ENCODE measurements around the gene TCEANC. TPM values are rescaled to one million over a fixed set of nuclear protein-coding genes. Genes with fewer than 3 reads are reported as not detected.
A peak's percentile ranks its signal among the peaks of the same experiment; 100 is the strongest.
"Not testable (repeated sequence)": the region's sequence is repeated elsewhere in the genome, so short reads cannot be mapped to it uniquely, and the experiment has no call there.

The TCEANC gene
- total RNA-seq, 1 donor from 2014 or later, result 14.1 TPM

DNA sequence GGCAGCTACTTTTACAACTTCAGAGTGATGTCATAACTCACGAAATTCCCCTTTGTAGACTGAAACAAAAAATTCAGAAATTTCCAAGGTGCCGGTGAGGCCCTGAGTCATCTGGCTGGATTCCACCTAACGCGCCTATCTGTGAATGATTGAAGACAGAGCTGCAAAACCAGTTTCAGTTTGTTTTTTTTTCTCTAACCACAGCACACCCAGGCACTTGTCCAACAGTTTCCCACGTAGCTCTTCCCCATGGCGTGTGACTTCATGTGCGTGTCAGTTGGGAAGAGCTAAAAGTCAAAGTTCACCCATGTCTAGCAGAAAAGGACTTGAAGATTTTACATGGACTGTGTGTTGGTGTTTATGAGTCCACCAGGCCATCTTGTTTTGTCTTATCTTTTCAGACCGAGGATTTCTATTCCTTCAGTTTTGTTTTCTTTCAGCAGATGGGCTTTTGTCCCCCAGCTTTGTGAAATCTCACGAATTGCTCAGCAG, 16.4 kb downstream of the TCEANC start:
- H3K36me3 ChIP-seq (ENCODE audit: control insufficient read depth in 3 of 3, insufficient read depth in 3 of 3, low read length in 3 of 3), result peaks cover 0 to 7% (median 0%) of the 10 kb centered on the region in 3 donors
- no peaks in the 10 kb centered on the region for H3K4me1 ChIP-seq (ENCODE audit: control insufficient read depth in 3 of 3, insufficient read depth in 3 of 3, low read length in 3 of 3)
- H3K9me3 ChIP-seq (ENCODE audit: control insufficient read depth in 3 of 3, low read length in 3 of 3), result no peaks in the 10 kb centered on the region
- H3K27ac ChIP-seq (ENCODE audit: low read depth, low read length), result peak overlapping the region; percentile 30
- peak overlapping the region in 1 of 3 donors; percentile 43 for H3K9ac ChIP-seq (ENCODE audit: low read depth in 1 of 3, low read length in 3 of 3)
- no peaks in the 10 kb centered on the region for H3K27me3 ChIP-seq (ENCODE audit: control insufficient read depth in 3 of 3, insufficient read depth in 3 of 3, low read length in 3 of 3)
- H3K4me3 ChIP-seq (ENCODE audit: low read length in 3 of 3), result no peak overlapping the region

DNA sequence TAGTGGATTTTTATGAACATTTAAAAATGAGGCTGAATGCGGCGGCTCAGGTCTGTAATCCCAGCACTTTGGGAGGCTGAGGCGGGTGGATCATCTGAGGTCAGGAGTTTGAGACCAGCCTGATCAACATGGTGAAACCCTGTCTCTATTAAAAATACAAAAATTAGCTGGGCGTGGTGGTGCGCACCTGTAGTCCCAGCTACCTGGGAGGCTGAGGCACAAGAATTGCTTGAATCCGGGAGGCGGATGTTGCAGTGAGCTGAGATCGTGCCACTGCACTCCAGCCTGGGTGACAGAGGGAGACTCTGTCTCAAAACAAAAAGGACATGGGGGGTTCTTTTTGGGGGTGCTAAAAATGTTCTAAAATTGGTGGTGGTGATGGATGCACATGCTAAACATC, 16.8 kb downstream of the TCEANC start:
- not testable (repeated sequence) for H3K27me3 ChIP-seq (ENCODE audit: control insufficient read depth in 3 of 3, insufficient read depth in 3 of 3, low read length in 3 of 3); H3K9ac ChIP-seq (ENCODE audit: low read depth in 1 of 3, low read length in 3 of 3); H3K4me3 ChIP-seq (ENCODE audit: low read length in 3 of 3); H3K36me3 ChIP-seq (ENCODE audit: control insufficient read depth in 3 of 3, insufficient read depth in 3 of 3, low read length in 3 of 3); H3K4me1 ChIP-seq (ENCODE audit: control insufficient read depth in 3 of 3, insufficient read depth in 3 of 3, low read length in 3 of 3); H3K9me3 ChIP-seq (ENCODE audit: control insufficient read depth in 3 of 3, low read length in 3 of 3)
- peak overlapping the region; percentile 30 for H3K27ac ChIP-seq (ENCODE audit: low read depth, low read length)

- H3K4me1 ChIP-seq (ENCODE audit: control insufficient read depth in 3 of 3, insufficient read depth in 3 of 3, low read length in 3 of 3), result no peaks in the 10 kb centered on the region
- H3K4me3 ChIP-seq (ENCODE audit: low read length in 3 of 3), result no peak overlapping the region
- no peaks in the 10 kb centered on the region for H3K9me3 ChIP-seq (ENCODE audit: control insufficient read depth in 3 of 3, low read length in 3 of 3)
- peaks cover 0 to 7% (median 0%) of the 10 kb centered on the region in 3 donors for H3K36me3 ChIP-seq (ENCODE audit: control insufficient read depth in 3 of 3, insufficient read depth in 3 of 3, low read length in 3 of 3)
- H3K27ac ChIP-seq (ENCODE audit: low read depth, low read length), result no peak overlapping the region
- H3K27me3 ChIP-seq (ENCODE audit: control insufficient read depth in 3 of 3, insufficient read depth in 3 of 3, low read length in 3 of 3), result no peaks in the 10 kb centered on the region
- no peak overlapping the region for H3K9ac ChIP-seq (ENCODE audit: low read depth in 1 of 3, low read length in 3 of 3)
Observed at GRCh38 chrX:13670197-13670596, 17.3 kb downstream of the TCEANC start.

- H3K4me1 ChIP-seq (ENCODE audit: control insufficient read depth in 3 of 3, insufficient read depth in 3 of 3, low read length in 3 of 3), result no peaks in the 10 kb centered on the region
- no peaks in the 10 kb centered on the region for H3K9me3 ChIP-seq (ENCODE audit: control insufficient read depth in 3 of 3, low read length in 3 of 3)
- H3K36me3 ChIP-seq (ENCODE audit: control insufficient read depth in 3 of 3, insufficient read depth in 3 of 3, low read length in 3 of 3), result peaks cover 0 to 7% (median 0%) of the 10 kb centered on the region in 3 donors
- H3K27ac ChIP-seq (ENCODE audit: low read depth, low read length), result no peak overlapping the region
- H3K9ac ChIP-seq (ENCODE audit: low read depth in 1 of 3, low read length in 3 of 3), result no peak overlapping the region
- no peak overlapping the region for H3K4me3 ChIP-seq (ENCODE audit: low read length in 3 of 3)
- no peaks in the 10 kb centered on the region for H3K27me3 ChIP-seq (ENCODE audit: control insufficient read depth in 3 of 3, insufficient read depth in 3 of 3, low read length in 3 of 3)
Observed at GRCh38 chrX:13673016-13673415, 20.1 kb downstream of the TCEANC start.

DNA sequence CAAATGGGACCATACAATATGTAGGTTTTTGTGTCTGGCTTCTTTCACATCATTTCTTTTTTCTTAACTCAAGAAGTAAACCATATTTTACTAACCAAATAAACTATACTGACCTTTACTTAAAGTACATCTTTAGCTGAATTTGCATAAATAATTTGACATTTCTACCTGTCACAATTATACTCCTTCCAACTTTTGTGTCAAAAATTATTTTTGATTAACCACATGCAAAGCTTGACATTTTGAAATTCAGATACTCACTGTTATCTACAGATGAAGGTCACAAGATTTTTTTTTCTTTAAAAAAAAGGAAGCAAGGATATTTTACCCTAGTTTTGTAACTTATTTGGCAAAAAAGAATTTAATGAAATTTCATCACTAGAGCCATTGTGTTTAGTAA, 23.9 kb downstream of the TCEANC start:
- no peak overlapping the region for H3K27ac ChIP-seq (ENCODE audit: low read depth, low read length)
- no peaks in the 10 kb centered on the region for H3K4me1 ChIP-seq (ENCODE audit: control insufficient read depth in 3 of 3, insufficient read depth in 3 of 3, low read length in 3 of 3)
- H3K9me3 ChIP-seq (ENCODE audit: control insufficient read depth in 3 of 3, low read length in 3 of 3), result no peaks in the 10 kb centered on the region
- no peaks in the 10 kb centered on the region for H3K27me3 ChIP-seq (ENCODE audit: control insufficient read depth in 3 of 3, insufficient read depth in 3 of 3, low read length in 3 of 3)
- H3K4me3 ChIP-seq (ENCODE audit: low read length in 3 of 3), result no peak overlapping the region
- H3K9ac ChIP-seq (ENCODE audit: low read depth in 1 of 3, low read length in 3 of 3), result no peak overlapping the region
- no peaks in the 10 kb centered on the region for H3K36me3 ChIP-seq (ENCODE audit: control insufficient read depth in 3 of 3, insufficient read depth in 3 of 3, low read length in 3 of 3)

DNA sequence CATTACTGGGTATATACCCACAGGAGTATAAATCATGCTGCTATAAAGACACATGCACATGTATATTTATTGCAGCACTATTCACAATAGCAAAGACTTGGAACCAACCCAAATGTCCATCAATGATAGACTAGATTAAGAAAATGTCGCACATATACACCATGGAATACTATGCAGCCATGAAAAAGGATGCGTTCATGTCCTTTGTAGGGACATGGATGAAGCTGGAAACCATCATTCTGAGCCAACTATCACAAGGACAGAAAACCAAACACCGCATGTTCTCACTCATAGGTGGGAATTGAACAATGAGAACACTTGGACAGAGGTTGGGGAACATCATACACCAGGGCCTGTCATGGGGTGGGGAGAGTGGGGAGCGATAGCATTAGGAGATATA, 26.8 kb downstream of the TCEANC start:
- H3K27ac ChIP-seq (ENCODE audit: low read depth, low read length); H3K36me3 ChIP-seq (ENCODE audit: control insufficient read depth in 3 of 3, insufficient read depth in 3 of 3, low read length in 3 of 3); H3K9me3 ChIP-seq (ENCODE audit: control insufficient read depth in 3 of 3, low read length in 3 of 3); H3K4me3 ChIP-seq (ENCODE audit: low read length in 3 of 3); H3K9ac ChIP-seq (ENCODE audit: low read depth in 1 of 3, low read length in 3 of 3); H3K27me3 ChIP-seq (ENCODE audit: control insufficient read depth in 3 of 3, insufficient read depth in 3 of 3, low read length in 3 of 3); H3K4me1 ChIP-seq (ENCODE audit: control insufficient read depth in 3 of 3, insufficient read depth in 3 of 3, low read length in 3 of 3): not testable (repeated sequence)

DNA sequence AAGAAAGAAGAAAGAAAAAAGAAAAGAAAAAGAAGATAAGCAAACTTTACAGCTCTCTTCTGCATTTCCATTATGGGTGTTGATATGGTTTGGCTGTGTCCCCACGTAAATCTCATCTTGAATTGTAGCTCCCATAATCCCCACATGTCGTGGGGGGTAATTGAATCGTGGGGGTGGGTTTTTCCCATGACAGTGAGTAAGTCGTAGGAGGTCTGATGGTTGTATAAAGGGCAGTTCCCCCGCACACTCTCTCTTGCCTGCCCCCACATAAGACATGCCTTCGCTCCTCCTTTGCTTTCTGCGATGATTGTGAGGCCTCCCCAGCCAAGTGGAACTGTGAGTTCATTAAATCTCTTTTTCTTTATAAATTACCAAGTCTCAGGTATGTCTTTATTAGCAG, 28.7 kb downstream of the TCEANC start:
- no peak overlapping the region for H3K4me3 ChIP-seq (ENCODE audit: low read length in 3 of 3)
- no peaks in the 10 kb centered on the region for H3K36me3 ChIP-seq (ENCODE audit: control insufficient read depth in 3 of 3, insufficient read depth in 3 of 3, low read length in 3 of 3)
- no peaks in the 10 kb centered on the region for H3K4me1 ChIP-seq (ENCODE audit: control insufficient read depth in 3 of 3, insufficient read depth in 3 of 3, low read length in 3 of 3)
- no peak overlapping the region for H3K9ac ChIP-seq (ENCODE audit: low read depth in 1 of 3, low read length in 3 of 3)
- no peak overlapping the region for H3K27ac ChIP-seq (ENCODE audit: low read depth, low read length)
- H3K27me3 ChIP-seq (ENCODE audit: control insufficient read depth in 3 of 3, insufficient read depth in 3 of 3, low read length in 3 of 3), result peaks cover 0 to 2% (median 0%) of the 10 kb centered on the region in 3 donors
- no peaks in the 10 kb centered on the region for H3K9me3 ChIP-seq (ENCODE audit: control insufficient read depth in 3 of 3, low read length in 3 of 3)

DNA sequence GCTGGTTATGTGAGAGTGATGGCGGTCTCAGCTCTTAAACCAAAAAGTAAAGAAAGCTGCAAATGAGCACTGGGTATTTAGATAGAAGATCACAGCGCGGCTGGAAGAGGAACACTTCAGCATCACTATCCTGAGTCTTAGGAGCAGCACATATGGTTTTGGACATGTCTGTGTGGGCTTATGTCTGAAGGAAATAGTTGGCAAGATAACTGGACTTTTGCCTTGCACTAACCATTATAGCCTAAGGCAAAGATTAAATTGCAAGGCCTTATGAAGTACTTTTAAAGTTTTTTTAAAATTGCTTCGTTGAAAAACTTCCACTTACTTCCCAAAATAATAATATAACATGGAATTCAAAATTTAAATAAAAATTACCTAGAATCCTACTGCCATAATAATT, 31.4 kb downstream of the TCEANC start:
- no peak overlapping the region for H3K4me3 ChIP-seq (ENCODE audit: low read length in 3 of 3)
- peaks cover 0 to 3% (median 0%) of the 10 kb centered on the region in 3 donors for H3K27me3 ChIP-seq (ENCODE audit: control insufficient read depth in 3 of 3, insufficient read depth in 3 of 3, low read length in 3 of 3)
- no peak overlapping the region for H3K27ac ChIP-seq (ENCODE audit: low read depth, low read length)
- no peak overlapping the region for H3K9ac ChIP-seq (ENCODE audit: low read depth in 1 of 3, low read length in 3 of 3)
- H3K9me3 ChIP-seq (ENCODE audit: control insufficient read depth in 3 of 3, low read length in 3 of 3), result no peaks in the 10 kb centered on the region
- H3K36me3 ChIP-seq (ENCODE audit: control insufficient read depth in 3 of 3, insufficient read depth in 3 of 3, low read length in 3 of 3), result no peaks in the 10 kb centered on the region
- H3K4me1 ChIP-seq (ENCODE audit: control insufficient read depth in 3 of 3, insufficient read depth in 3 of 3, low read length in 3 of 3), result peaks cover 0 to 1% (median 0%) of the 10 kb centered on the region in 3 donors

- H3K36me3 ChIP-seq (ENCODE audit: control insufficient read depth in 3 of 3, insufficient read depth in 3 of 3, low read length in 3 of 3), result no peaks in the 10 kb centered on the region
- no peaks in the 10 kb centered on the region for H3K9me3 ChIP-seq (ENCODE audit: control insufficient read depth in 3 of 3, low read length in 3 of 3)
- peaks cover 0 to 6% (median 0%) of the 10 kb centered on the region in 3 donors for H3K27me3 ChIP-seq (ENCODE audit: control insufficient read depth in 3 of 3, insufficient read depth in 3 of 3, low read length in 3 of 3)
- H3K4me1 ChIP-seq (ENCODE audit: control insufficient read depth in 3 of 3, insufficient read depth in 3 of 3, low read length in 3 of 3), result peaks cover 0 to 4% (median 0%) of the 10 kb centered on the region in 3 donors
- H3K27ac ChIP-seq (ENCODE audit: low read depth, low read length), result no peak overlapping the region
- H3K4me3 ChIP-seq (ENCODE audit: low read length in 3 of 3), result no peak overlapping the region
- H3K9ac ChIP-seq (ENCODE audit: low read depth in 1 of 3, low read length in 3 of 3), result no peak overlapping the region
Observed at GRCh38 chrX:13685126-13685763, 32.3 kb downstream of the TCEANC start.

- Histone ChIP-seq H3K4me3 (ENCODE audit: low read length in 3 of 3) (no peak overlapping the region), H3K4me1 (ENCODE audit: control insufficient read depth in 3 of 3, insufficient read depth in 3 of 3, low read length in 3 of 3) (peaks cover 0 to 5% (median 4%) of the 10 kb centered on the region in 3 donors), H3K9me3 (ENCODE audit: control insufficient read depth in 3 of 3, low read length in 3 of 3) (no peaks in the 10 kb centered on the region), H3K27me3 (ENCODE audit: control insufficient read depth in 3 of 3, insufficient read depth in 3 of 3, low read length in 3 of 3) (peaks cover 0 to 6% (median 0%) of the 10 kb centered on the region in 3 donors), H3K9ac (ENCODE audit: low read depth in 1 of 3, low read length in 3 of 3) (no peak overlapping the region), H3K27ac (ENCODE audit: low read depth, low read length) (no peak overlapping the region), H3K36me3 (ENCODE audit: control insufficient read depth in 3 of 3, insufficient read depth in 3 of 3, low read length in 3 of 3) (no peaks in the 10 kb centered on the region)
Observed at GRCh38 chrX:13687203-13687602, 34.3 kb downstream of the TCEANC start.

Measured in skeletal muscle tissue (tissue), 4 donors.